ENCODE results near the gene NUMBL.

Gene NUMBL

DNA sequence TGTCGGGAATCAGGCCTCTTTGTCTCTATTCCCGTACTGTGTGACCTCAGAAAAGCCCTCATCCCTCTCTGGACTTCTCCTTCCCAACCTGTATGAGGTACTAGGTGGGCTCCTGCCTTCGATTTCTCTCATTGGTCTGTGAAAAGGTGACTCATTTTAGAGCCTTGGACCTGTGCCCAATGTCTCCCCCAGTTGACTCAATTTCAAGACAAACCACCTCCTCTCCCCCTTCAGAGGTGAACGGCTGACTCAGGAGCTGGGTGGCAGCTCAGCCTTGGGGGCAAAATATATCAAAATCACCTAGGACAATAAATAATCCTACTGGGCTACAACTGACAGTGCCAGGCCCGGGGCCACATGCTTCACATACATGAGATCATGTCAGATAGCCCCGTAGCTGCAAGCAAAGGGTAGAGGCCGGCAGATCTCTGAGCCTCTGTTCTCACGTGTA is 25.6 kb upstream of the NUMBL start:
- no peak for DNase-seq

DNA sequence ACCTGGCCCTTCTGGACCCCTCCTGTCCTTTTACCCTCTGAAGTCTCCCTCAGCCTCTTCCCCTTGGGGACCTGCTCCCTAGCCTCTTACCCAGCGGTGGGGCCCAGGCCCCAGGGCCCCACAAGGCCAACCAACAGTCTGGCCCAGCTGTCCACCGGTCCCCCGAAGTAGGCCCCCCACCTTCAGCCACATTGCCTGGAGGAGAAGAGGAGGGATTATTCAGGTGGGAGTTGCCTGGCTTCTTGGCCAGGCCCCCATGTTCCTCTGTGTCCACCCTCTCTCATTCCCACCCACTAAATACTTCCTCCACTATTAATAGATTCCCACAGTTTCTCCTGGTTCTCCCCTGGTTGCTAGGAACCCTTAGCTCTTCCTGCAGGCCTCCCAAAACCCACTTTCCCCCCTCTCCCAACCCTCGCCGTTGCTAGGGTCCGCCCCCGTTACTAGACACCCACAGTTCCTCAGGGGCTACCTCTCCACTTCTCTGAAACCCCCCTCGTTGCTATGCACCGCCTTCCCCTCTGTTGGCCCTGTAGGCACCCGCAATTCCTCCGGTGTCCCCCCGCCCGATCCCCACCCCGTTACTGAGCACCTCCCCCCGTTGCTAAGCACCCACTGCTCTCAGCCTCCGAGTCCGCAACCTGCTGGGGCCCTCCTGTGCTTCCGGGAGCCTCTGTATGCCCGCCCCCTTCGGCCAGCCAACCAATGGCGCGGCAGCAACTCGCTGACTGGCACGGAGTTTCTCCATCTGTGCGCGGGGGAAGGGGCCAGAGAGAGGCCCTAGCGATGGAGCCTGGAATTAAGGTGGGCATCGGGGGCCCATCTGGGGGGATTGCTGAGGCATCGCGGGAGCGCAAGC is 24.2 kb upstream of the NUMBL start:
- peak; percentile 86 for DNase-seq

GRCh38 chr19:40713939-40714338 is 23.5 kb upstream of the NUMBL start:
- no peak for DNase-seq

GRCh38 chr19:40709817-40710216 is 19.4 kb upstream of the NUMBL start:
- DNase-seq = no peak

DNA sequence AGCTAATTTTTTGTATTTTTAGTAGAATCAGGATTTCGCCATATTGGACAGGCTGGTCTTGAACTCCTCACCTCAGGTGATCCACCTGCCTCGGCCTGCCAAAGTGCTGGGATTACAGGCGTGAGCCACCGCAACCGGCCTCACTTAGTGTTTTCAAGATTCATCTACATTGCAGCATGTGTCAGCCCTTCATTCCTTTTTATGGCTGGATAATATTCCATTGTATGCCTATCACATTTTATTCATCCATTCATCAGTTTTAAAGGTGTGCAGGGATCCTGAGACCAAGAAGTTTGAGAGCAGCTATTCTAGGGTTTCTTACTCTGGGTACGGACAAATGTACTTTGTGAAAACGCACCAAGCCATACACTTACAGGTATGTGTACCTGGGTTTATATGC is 17.2 kb upstream of the NUMBL start:
- no peak for DNase-seq

DNA sequence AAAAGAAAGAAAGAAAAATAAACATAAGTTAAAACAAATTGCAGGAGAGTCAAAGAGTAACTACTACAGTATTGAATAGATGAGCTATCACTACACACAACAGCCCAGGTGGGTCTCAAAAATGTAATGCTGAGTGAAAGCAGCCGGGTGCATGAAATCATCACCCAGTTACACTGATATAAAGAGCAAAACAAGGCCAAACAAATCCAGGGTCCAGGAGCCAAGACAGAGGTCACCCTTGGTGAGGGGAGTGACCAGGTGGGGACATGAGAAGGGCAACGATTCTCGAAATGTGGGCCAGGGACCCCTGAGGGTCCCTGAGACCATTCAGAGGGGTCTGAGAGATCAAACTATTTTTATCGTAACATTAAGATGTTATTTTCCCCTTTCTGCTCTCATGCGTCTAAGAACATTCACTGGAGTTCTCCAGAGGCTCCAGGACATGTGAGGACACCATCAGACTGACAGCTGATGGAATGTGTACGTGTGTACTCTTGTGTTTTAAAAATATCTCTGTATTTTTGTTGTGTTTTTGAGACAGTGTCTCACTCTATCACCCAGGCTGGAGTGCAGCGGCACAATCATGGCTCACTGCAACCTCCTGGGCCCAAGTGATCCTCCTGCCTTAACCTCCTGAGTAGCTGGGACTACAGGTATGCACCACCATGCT is 15.6 kb upstream of the NUMBL start:
- no peak for DNase-seq

DNA sequence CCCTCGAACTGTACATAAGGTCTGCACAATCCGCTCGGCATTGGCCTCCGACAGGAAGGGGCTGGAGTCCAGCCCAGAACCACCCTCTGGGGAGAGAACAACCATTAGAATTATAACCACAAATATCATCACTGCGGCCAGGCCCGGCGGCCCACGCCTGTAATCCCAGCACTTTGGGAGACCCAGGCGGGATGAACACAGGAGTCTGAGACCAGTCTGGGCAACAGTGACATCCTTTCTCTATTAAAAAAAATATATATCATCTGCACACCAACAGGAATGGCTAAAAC is 14.9 kb upstream of the NUMBL start:
- no peak for DNase-seq

DNA sequence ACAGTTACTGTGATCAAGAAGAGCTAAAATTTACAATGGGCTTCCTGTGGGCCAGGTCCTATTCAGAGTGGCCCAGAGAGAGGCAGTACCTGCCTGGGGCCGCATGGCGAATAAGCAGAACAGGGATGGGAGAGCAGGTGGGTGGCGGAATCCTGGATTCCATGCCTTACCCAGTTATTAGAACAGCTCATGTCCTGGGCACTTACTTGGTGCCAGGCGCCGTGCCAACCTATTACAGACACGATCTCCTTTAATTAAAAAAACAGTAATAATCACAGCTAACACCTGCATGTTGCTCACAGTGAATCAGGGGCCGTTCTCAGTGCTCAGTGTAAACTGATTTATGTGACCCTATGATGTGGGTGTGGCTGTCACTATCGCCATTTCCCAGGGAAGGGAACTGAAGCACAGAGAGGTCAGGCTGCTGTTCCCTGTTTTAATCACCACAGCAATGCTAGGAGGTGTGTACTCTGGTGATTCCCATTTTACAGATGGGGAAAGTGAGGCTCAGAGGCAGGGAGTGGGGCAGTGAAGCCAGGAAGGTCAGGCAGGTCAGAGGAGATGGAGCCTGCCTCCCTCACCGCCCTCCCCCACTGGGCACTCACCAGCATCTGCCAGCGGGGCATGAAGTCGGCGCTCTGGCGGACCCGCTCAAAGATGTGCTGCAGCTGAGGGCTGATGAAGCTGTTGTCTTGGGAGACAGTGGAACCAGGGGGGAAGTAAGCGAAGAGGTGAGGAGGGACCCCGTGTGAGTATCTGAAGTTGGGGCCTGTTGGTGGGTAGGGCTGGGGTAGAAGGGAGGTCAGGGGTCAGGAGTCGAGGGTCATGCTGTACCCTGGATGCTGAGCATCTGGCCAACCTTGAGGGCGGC is 14.3 kb upstream of the NUMBL start:
- no peak for DNase-seq

- DNase-seq = no peak
These were observed 12.7 kb upstream of the NUMBL start for GRCh38 chr19:40703029-40703755.

DNA sequence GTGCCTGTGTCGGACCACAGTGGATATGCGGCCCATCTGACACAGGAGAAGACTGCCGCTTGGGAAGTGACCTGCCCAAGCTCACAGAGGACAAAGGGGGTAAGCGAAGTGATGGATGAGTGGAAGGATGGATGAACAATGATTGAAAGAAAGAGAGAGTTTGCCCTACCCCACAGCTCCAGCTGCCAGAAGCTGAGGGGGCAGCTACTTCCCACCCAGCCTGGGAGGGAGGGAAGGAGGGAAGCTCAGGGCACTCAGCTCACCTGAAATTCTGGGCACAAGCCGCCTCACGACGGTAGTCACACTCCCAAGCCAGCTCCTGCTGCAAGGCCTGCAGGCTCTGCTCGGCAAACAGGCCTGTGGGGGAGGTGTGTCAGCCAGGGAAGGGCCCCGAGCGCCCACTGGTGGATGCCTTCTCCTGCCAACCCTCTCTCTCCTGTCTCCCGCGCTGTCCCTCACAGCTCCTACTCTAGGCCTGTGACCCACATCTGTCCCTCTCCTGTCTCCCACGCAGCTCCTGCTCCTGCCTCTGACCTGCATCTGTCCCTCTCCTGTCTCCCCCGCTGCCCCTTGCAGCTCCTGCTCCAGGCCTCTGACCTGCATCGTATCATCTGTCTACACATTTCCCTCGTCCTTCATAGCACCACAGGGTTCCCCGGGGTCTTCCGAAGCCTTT is 12.0 kb upstream of the NUMBL start:
- DNase-seq = no peak

DNA sequence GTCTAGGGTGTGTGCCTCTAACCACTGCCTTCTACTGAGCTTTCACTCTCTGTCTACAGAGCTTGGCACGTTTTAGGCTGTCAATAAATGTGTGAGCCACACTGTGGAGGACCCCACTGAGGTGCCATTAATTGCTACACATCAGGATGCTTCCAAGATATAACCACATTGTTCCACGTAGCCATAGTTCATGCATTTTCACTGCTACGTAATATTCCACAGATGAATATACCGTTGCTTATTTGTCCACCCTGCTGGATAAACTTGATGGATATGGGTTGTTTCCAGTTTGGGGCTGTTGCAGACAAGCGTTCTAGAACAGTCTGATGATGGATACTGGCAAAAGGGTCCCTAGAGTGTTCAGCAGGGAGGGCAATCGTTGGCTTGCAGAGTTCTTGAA is 11.3 kb upstream of the NUMBL start:
- no peak for DNase-seq

- no peak for DNase-seq
These were observed 9.6 kb upstream of the NUMBL start for GRCh38 chr19:40700083-40700482.

GRCh38 chr19:40697007-40697406 is 6.6 kb upstream of the NUMBL start:
- DNase-seq = no peak

- no peak for DNase-seq
These were observed 5.4 kb upstream of the NUMBL start for GRCh38 chr19:40695881-40696280.

GRCh38 chr19:40693896-40694295 is 3.4 kb upstream of the NUMBL start:
- no peak for DNase-seq

- no peak for DNase-seq
These were observed 2.8 kb upstream of the NUMBL start for GRCh38 chr19:40693150-40693788.

DNA sequence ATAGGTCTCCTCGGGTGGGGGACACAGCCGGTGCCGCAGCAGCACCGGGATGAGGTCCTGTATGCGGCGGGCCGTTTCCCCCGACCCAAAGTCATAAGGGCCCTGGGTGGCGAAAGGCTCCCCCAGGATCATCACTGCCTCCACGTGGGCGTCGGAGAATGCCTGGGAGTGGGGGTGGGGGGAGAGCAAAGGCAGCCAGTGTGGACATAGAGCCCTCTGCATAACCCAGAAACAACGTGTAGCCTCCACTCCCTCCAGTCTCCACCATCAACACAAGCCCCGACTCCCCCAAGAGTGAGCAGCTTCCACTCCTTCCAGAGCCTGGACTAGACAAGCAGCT is 1.7 kb upstream of the NUMBL start:
- DNase-seq = no peak

DNA sequence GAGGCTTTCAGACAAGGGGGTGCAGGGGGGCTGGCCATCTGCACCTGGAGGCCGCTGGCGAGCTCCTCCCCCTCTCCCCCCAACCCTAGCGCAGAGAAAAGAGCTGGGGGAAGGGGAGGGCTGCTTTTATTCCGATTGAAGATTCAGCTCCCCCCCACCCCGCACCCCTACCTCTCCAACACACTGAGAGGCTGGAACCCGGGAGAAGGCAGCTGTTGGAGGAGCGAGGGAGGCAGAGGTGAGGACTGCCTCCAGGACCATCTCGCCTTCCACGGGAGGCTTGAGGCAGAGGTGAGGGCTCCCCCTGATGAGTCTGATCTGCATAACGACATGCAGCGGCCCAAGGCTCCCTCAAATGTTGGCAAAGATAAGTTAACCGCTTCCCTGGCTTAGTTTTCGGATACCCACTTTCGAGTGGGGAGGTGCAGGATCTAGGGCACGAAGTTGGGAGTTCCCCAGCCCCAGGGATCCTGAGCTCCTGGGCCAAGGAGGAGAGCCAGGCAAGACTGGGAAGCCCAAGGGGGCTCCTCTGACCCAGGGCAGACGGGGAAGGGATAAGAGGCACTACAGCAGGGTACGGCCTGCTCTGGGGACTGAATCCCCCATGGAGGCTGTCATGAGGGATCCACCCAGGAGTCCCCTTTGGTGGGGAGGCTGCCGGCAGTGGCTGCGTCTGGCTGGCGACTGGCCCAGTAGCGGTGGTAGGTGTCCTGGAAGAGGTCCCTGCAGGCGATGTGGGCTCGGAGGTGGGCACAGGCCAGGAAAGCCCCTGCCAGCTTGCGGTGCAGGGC is 1.2 kb upstream of the NUMBL start:
- DNase-seq = no peak

- peak; percentile 89 to 95 for DNase-seq
These were observed 406 bp upstream of the NUMBL start for GRCh38 chr19:40690693-40691420.

Measured in inflammatory macrophage (primary cell).